WI38 (cell line): ENCODE results near the gene ELMO1.

Source experiments
- H3K4me3 ChIP-seq: 2 replicates; pipeline ENCODE4 v1.5.1; 2011; ENCODE audit warnings: low read depth, mild to moderate bottlenecking, control low read depth, low read length
- CTCF ChIP-seq: IDR thresholded peaks from 2 replicates; pipeline ENCODE4 v1.5.1; 2012; ENCODE audit warnings: low read depth, mild to moderate bottlenecking, control low read depth, low read length

The ELMO1 gene

GRCh38 chr7:36916116-36916515, 532.5 kb downstream of the ELMO1 start:
- TF ChIP-seq CTCF, result no peak

GRCh38 chr7:36911788-36912187, 536.9 kb downstream of the ELMO1 start:
- TF ChIP-seq CTCF, result no peak
- no peak overlapping the region for H3K4me3 ChIP-seq

More at GRCh38 chr7:36916116-36916515, 532.5 kb downstream of the ELMO1 start:
- no peak overlapping the region for H3K4me3 ChIP-seq

- TF ChIP-seq CTCF, result no peak
- H3K4me3 ChIP-seq, result no peak overlapping the region
Measured at GRCh38 chr7:36910859-36911258, 537.8 kb downstream of the ELMO1 start.

GRCh38 chr7:36910401-36910800, 538.3 kb downstream of the ELMO1 start:
- TF ChIP-seq CTCF, result no peak
- H3K4me3 ChIP-seq, result no peak overlapping the region

GRCh38 chr7:36906956-36907635, 541.6 kb downstream of the ELMO1 start:
- no peak overlapping the region for H3K4me3 ChIP-seq
- no peak for TF ChIP-seq CTCF

- no peak for TF ChIP-seq CTCF
- H3K4me3 ChIP-seq, result no peak overlapping the region
Measured at GRCh38 chr7:36906448-36906847, 542.2 kb downstream of the ELMO1 start.

GRCh38 chr7:36905841-36906240, 542.8 kb downstream of the ELMO1 start:
- TF ChIP-seq CTCF, result no peak
- H3K4me3 ChIP-seq, result no peak overlapping the region
